Memory B cell (primary cell): ENCODE results near the gene MICAL3.
A peak's percentile ranks its signal among the peaks of the same experiment; 100 is the strongest.
"Not testable (repeated sequence)": the region's sequence is repeated elsewhere in the genome, so short reads cannot be mapped to it uniquely, and the experiment has no call there.

ENCODE experiments used
- ATAC-seq: fragments of 150-1000 bp; cut with Tn5 transposase; 2 replicates; pipeline ENCODE4 v1.10.0; 2021; ENCODE audit warnings: low read depth, mild to moderate bottlenecking, moderate library complexity
- DNase-seq, 2 donors: peaks; one replicate each; pipeline ENCODE4 v3.0.0; 2022; ENCODE audit warnings: low spot score in 2 of 2
- H3K27ac Mint-ChIP-seq: one replicate; pipeline ENCODE4 v1.8.0; 2022; ENCODE audit warnings: mild to moderate bottlenecking, moderate library complexity, mixed read lengths
- H3K27me3 Mint-ChIP-seq: one replicate; pipeline ENCODE4 v1.8.0; 2022; ENCODE audit warnings: mixed read lengths
- H3K36me3 Mint-ChIP-seq: one replicate; pipeline ENCODE4 v1.8.0; 2022; ENCODE audit warnings: mild to moderate bottlenecking, mixed read lengths
- H3K4me1 Mint-ChIP-seq: one replicate; pipeline ENCODE4 v1.8.0; 2022; ENCODE audit warnings: mixed read lengths
- H3K4me3 Mint-ChIP-seq: one replicate; pipeline ENCODE4 v1.8.0; 2022; ENCODE audit warnings: mild to moderate bottlenecking, moderate library complexity, mixed read lengths
- H3K9me3 Mint-ChIP-seq: one replicate; pipeline ENCODE4 v1.8.0; 2022; ENCODE audit warnings: mixed read lengths

The MICAL3 gene

DNA sequence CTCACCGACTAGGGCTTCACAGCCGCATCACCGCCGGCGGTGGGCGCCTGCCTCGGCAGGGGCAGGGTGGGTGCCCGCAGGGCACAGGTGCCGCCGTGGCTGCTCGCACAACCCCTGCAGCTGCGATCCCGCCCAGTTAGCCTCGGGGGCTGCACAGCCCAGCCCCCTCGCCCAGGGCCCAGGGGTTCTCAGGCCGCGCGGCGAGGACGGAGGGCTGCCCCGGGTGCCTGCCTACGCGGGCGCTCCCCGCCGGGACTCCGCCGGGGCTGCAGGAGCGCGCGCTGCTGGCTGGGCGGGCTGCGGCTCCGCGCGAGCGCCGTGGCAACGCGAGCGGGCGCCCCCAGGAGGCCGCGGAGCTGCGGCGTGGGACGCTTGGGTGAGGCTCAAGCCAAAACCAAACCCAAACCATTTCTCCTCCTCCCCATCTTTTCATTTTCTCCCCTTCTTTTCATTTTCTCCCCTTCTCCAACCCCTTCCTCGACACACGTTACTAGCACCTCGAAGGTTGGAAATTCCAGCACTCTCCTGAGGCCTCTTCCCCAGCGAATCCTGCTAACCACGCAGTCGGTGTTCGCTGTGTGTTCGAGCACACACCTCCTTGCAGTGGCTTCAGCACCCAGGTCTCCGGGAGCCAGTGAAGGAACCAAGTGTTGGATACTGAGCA lies at the start of gene MICAL3:
Gene MICAL3 (minus strand): TSS at position 286 of the 664 bp plus-strand sequence. CDS start 117,749 bp downstream, outside the sequence.
- Mint-ChIP-seq H3K36me3 (no peaks in the 10 kb centered on the region), H3K9me3 (no peaks in the 10 kb centered on the region), H3K4me3 (peak within 1 kb of the TSS; percentile 100), H3K27me3 (no peaks in the 10 kb centered on the region), H3K27ac (peak within 1 kb of the TSS; percentile 88), H3K4me1 (peaks cover 13% of the 10 kb centered on the region)
- ATAC-seq (peak; percentile 93), DNase-seq (peak; percentile 79 to 87)

GRCh38 chr22:18073927-18074326 lies 49.6 kb upstream of the MICAL3 start:
- not testable (repeated sequence) for H3K9me3 Mint-ChIP-seq, ATAC-seq, DNase-seq, H3K36me3 Mint-ChIP-seq, H3K27ac Mint-ChIP-seq, H3K4me3 Mint-ChIP-seq, H3K27me3 Mint-ChIP-seq
- peaks cover 34% of the 10 kb centered on the region for H3K4me1 Mint-ChIP-seq

- ATAC-seq: no peak
- Mint-ChIP-seq H3K27ac (no peak overlapping the region), H3K4me1 (peaks cover 36% of the 10 kb centered on the region), H3K36me3 (no peaks in the 10 kb centered on the region), H3K9me3 (no peaks in the 10 kb centered on the region), H3K27me3 (no peaks in the 10 kb centered on the region), H3K4me3 (no peak overlapping the region)
- DNase-seq: no peak
Observed at GRCh38 chr22:18073467-18073866, 49.1 kb upstream of the MICAL3 start.

- no peaks in the 10 kb centered on the region for H3K36me3 Mint-ChIP-seq
- DNase-seq: no peak
- H3K9me3 Mint-ChIP-seq: no peaks in the 10 kb centered on the region
- H3K27ac Mint-ChIP-seq: peak overlapping the region; percentile 19
- peaks cover 45% of the 10 kb centered on the region for H3K4me1 Mint-ChIP-seq
- H3K27me3 Mint-ChIP-seq: no peaks in the 10 kb centered on the region
- peak overlapping the region; percentile 47 for H3K4me3 Mint-ChIP-seq
- no peak for ATAC-seq
Observed at GRCh38 chr22:18071968-18072310, 47.6 kb upstream of the MICAL3 start.

- not testable (repeated sequence) for H3K9me3 Mint-ChIP-seq, DNase-seq, H3K36me3 Mint-ChIP-seq, H3K27me3 Mint-ChIP-seq
- H3K4me3 Mint-ChIP-seq: peak overlapping the region; percentile 47
- H3K27ac Mint-ChIP-seq: peak overlapping the region; percentile 19
- ATAC-seq: peak; percentile 26
- peaks cover 46% of the 10 kb centered on the region for H3K4me1 Mint-ChIP-seq
Observed at GRCh38 chr22:18071307-18071967, 47.1 kb upstream of the MICAL3 start.

DNA sequence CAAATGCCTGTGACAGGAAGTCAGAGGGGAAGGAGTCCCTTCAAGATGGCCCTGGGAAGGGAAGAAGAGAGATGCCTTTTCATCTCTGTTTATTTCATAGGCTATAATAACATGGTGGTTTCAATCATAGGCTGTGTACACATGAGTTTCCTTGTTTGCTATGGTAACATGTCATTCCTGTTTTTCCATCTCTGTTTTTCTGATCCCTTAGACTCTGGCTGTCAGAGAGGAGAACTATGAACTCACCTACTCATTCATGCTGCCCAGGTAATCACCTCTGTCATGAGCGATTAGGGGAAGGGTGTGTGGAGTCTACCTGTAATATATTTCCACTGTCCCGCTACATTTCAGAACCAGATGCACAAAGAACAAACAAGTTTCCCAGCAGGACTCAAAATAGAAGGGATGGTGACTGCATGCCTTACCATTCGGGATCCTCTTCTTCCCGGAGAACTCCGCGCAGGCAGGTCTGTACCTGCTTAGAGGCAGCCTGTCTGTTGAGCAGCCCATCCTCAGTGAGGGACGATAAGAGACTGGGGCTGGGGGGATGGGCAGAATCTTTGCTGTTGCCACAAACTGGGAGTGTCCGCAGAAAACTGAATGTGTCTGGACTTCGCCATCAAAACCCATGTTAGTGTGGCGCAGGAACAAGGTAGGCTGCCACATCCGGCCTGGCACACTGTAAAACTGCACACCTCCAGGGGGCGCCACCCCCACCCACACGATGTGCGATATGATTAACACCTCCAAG lies 46.4 kb upstream of the MICAL3 start:
- no peaks in the 10 kb centered on the region for H3K9me3 Mint-ChIP-seq
- ATAC-seq (no peak), DNase-seq (no peak)
- no peaks in the 10 kb centered on the region for H3K27me3 Mint-ChIP-seq
- H3K4me3 Mint-ChIP-seq: no peak overlapping the region
- no peaks in the 10 kb centered on the region for H3K36me3 Mint-ChIP-seq
- peaks cover 47% of the 10 kb centered on the region for H3K4me1 Mint-ChIP-seq
- peak overlapping the region; percentile 42 for H3K27ac Mint-ChIP-seq

DNA sequence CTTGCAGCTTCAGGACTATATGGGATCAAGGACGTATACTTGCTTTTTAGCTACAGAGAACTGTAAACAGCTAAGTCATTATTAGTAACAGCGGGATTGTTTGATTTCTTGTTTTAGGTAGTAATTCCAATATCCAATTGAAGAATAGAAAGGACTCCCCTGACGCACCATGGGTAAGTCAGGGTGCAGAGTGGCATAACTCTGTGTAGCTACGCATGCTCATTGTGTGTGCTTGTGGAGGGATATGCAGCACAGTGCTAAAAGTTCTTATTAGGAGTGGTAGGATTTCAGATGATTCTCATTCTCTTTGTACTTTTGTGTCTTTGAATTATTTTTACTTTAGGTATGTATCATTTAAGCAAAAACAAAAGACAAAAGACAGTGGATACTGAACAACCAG lies 45.7 kb upstream of the MICAL3 start:
- Mint-ChIP-seq H3K36me3 (no peaks in the 10 kb centered on the region), H3K27me3 (no peaks in the 10 kb centered on the region), H3K4me1 (peaks cover 54% of the 10 kb centered on the region), H3K4me3 (no peak overlapping the region), H3K9me3 (no peaks in the 10 kb centered on the region), H3K27ac (no peak overlapping the region)
- no peak for DNase-seq
- no peak for ATAC-seq

DNA sequence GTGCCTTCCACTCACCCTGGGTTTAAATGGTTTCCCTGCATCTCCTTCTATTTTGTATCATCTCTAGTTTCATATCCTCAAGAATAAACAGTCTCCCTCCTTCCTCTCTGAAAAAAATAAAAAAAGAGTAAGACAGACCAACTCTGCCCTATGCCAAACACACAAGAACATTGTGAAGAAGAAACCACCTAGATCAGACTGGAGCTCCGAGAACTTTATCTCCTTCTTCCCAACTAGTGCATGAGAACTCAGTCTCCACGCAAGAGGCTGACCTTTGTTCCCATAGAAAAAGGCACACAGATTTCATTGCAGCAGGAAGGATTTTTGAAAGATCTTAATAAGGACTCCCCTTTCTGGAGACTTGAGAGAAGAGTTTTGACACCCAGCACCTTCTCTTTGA lies 44.7 kb upstream of the MICAL3 start:
- H3K27ac Mint-ChIP-seq: peak overlapping the region; percentile 60
- peak; percentile 24 for ATAC-seq

GRCh38 chr22:18068381-18068988 lies 44.1 kb upstream of the MICAL3 start:
- H3K27ac Mint-ChIP-seq: peak overlapping the region; percentile 60
- peaks cover 62% of the 10 kb centered on the region for H3K4me1 Mint-ChIP-seq
- H3K36me3 Mint-ChIP-seq: no peaks in the 10 kb centered on the region
- no peaks in the 10 kb centered on the region for H3K27me3 Mint-ChIP-seq
- DNase-seq: no peak
- no peak for ATAC-seq
- no peaks in the 10 kb centered on the region for H3K9me3 Mint-ChIP-seq
- H3K4me3 Mint-ChIP-seq: no peak overlapping the region

More for the DNA sequence above, 44.7 kb upstream of the MICAL3 start:
- H3K4me1 Mint-ChIP-seq: peaks cover 58% of the 10 kb centered on the region
- no peaks in the 10 kb centered on the region for H3K36me3 Mint-ChIP-seq
- H3K27me3 Mint-ChIP-seq: no peaks in the 10 kb centered on the region
- H3K4me3 Mint-ChIP-seq: no peak overlapping the region
- no peak for DNase-seq
- H3K9me3 Mint-ChIP-seq: no peaks in the 10 kb centered on the region

- no peaks in the 10 kb centered on the region for H3K9me3 Mint-ChIP-seq
- H3K27ac Mint-ChIP-seq: peak overlapping the region; percentile 60
- H3K4me1 Mint-ChIP-seq: peaks cover 62% of the 10 kb centered on the region
- no peaks in the 10 kb centered on the region for H3K27me3 Mint-ChIP-seq
- H3K36me3 Mint-ChIP-seq: no peaks in the 10 kb centered on the region
- DNase-seq: no peak
- ATAC-seq: no peak
- no peak overlapping the region for H3K4me3 Mint-ChIP-seq
Observed at GRCh38 chr22:18067548-18068341, 43.4 kb upstream of the MICAL3 start.

GRCh38 chr22:18067121-18067520 lies 42.8 kb upstream of the MICAL3 start:
- DNase-seq: no peak

DNA sequence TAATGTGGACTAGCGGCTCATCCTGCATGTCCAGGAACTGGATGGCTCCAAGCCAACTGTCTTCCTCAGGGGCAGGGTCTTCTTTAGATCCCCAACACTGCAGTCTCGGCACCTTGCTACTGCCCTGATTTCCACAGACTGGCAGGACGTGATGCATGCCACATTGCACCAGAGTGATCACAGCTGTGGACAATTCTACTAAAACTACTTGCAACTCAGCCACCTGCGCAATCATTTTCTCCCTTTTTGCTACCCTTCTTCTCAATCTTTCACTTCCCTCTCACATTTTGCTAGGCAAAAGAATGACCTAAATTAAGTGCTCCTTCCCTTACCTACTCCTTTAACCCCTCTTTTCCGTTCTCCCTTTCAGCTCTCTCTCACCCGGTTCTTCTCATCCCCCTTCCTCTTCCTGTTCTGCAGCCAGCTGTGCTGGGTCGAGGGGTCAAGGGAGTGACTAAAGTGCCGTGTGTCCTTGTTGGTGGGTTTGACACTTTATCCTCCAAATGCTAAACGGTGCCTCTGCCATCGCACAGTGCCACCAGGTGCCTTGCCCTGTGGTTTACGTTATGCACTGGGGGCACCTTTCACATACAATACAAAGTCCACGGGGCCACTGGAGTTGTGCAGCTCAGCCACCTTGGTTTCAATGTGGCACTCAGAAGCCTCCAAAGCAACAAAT lies 42.0 kb upstream of the MICAL3 start:
- Mint-ChIP-seq H3K27me3 (no peaks in the 10 kb centered on the region), H3K4me1 (peaks cover 51% of the 10 kb centered on the region), H3K9me3 (no peaks in the 10 kb centered on the region), H3K4me3 (peak overlapping the region; percentile 81), H3K36me3 (no peaks in the 10 kb centered on the region), H3K27ac (peak overlapping the region; percentile 60)
- DNase-seq (peak; percentile 28 to 36), ATAC-seq (peak; percentile 81)

More at GRCh38 chr22:18067121-18067520, 42.8 kb upstream of the MICAL3 start:
- Mint-ChIP-seq H3K36me3 (no peaks in the 10 kb centered on the region), H3K27ac (peak overlapping the region; percentile 60), H3K4me3 (no peak overlapping the region), H3K4me1 (peaks cover 59% of the 10 kb centered on the region), H3K9me3 (no peaks in the 10 kb centered on the region), H3K27me3 (no peaks in the 10 kb centered on the region)
- no peak for ATAC-seq

DNA sequence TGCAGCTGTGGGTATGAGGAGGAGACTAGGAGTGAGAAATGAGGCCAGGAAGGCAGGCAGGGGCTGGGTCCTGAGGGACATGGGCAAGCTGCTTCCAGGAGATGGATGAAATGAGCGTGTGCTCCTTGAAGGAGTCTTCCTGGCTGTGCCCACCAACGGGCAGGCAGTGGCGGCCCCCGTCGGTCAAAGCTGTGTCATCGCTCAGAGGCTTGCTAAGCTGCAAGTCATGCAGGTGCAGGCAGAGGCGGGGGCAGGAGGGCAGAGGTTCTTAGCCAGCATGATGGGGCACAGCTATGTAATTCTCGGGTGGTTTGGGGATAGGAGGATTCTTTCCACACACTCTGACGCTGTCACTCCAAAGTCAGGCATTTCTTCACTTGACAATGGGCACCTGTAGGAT lies 40.9 kb upstream of the MICAL3 start:
- H3K36me3 Mint-ChIP-seq: no peaks in the 10 kb centered on the region
- H3K4me1 Mint-ChIP-seq: peaks cover 45% of the 10 kb centered on the region
- ATAC-seq (no peak), DNase-seq (no peak)
- peak overlapping the region; percentile 81 for H3K4me3 Mint-ChIP-seq
- no peaks in the 10 kb centered on the region for H3K27me3 Mint-ChIP-seq
- no peaks in the 10 kb centered on the region for H3K9me3 Mint-ChIP-seq
- H3K27ac Mint-ChIP-seq: no peak overlapping the region
